GM12878 (cell line): ENCODE data around the gene SEPTIN10. TPM values are rescaled to one million over a fixed set of nuclear protein-coding genes. Genes with fewer than 3 reads are reported as not detected.
A peak's percentile ranks its signal among the peaks of the same experiment; 100 is the strongest.

ENCODE experiments used
- ASH2L ChIP-seq: fragments of 300-600, 200-600 bp; sonication (generic); IDR thresholded peaks from 2 replicates; pipeline ENCODE4 v1.6.1; 2017; ENCODE audit warnings: low read depth, mild to moderate bottlenecking, borderline replicate concordance
- CHD2 ChIP-seq: IDR thresholded peaks from 2 replicates; pipeline ENCODE4 v1.6.1; 2011; ENCODE audit warnings: low read depth, low read length, improper control_type of control experiment, borderline replicate concordance
- CREB1 ChIP-seq: IDR thresholded peaks from 2 replicates; pipeline ENCODE4 v1.6.1; 2012; ENCODE audit warnings: low read depth, mild to moderate bottlenecking, inconsistent platforms
- EGR1 ChIP-seq, 2 experiments: IDR thresholded peaks; 1 replicate in 1 of 2; 2 replicates in 1 of 2; pipeline ENCODE4 v1.6.1; 2011 to 2012; ENCODE audit warnings: low read depth in 2 of 2, low read length in 2 of 2, borderline replicate concordance in 1 of 2, mild to moderate bottlenecking in 1 of 2, moderate library complexity in 1 of 2
- EP300 ChIP-seq, 2 experiments: fragments of 150-350 bp in 1 of 2; IDR thresholded peaks; 2 replicates each; pipeline ENCODE4 v1.6.1; 2011 to 2012; ENCODE audit warnings: low read depth in 2 of 2, low read length in 2 of 2, borderline replicate concordance in 1 of 2, improper control_type of control experiment in 1 of 2, inconsistent platforms in 1 of 2; ENCODE audit not compliant: control insufficient read depth in 1 of 2
- IKZF1 ChIP-seq: fragments of 450-650 bp; conservative IDR thresholded peaks from 2 replicates; pipeline ENCODE4 v1.6.1; 2017; ENCODE audit warnings: antibody characterized with exemption, mild to moderate bottlenecking
- IRF4 ChIP-seq: IDR thresholded peaks from 2 replicates; pipeline ENCODE4 v1.6.1; 2011; ENCODE audit warnings: low read depth, low read length
- NBN ChIP-seq: fragments of 450-650 bp; IDR thresholded peaks from 2 replicates; pipeline ENCODE4 v1.6.1; 2016
- NRF1 ChIP-seq: conservative IDR thresholded peaks from 2 replicates; pipeline ENCODE4 v1.6.1; 2011; ENCODE audit warnings: mild to moderate bottlenecking, low read depth, low read length, improper control_type of control experiment
- POU2F2 ChIP-seq: IDR thresholded peaks from 3 replicates; pipeline ENCODE4 v1.6.1; 2011; ENCODE audit warnings: low read depth, mild to moderate bottlenecking, low read length, borderline replicate concordance
- RELA ChIP-seq: fragments of 450-650 bp; IDR thresholded peaks from 2 replicates; pipeline ENCODE4 v1.8.0; 2014; ENCODE audit warnings: borderline replicate concordance; ENCODE audit not compliant: partially characterized antibody
- SMAD5 ChIP-seq: IDR thresholded peaks from 2 replicates; pipeline ENCODE4 v1.6.1; 2016; ENCODE audit warnings: antibody characterized with exemption, low read depth
- SREBF1 ChIP-seq: IDR thresholded peaks from 2 replicates; pipeline ENCODE4 v1.6.1; 2012; ENCODE audit warnings: mild to moderate bottlenecking, low read length
- SREBF2 ChIP-seq: IDR thresholded peaks from 2 replicates; pipeline ENCODE4 v1.6.1; 2012; ENCODE audit warnings: mild to moderate bottlenecking, low read length
- SUZ12 ChIP-seq: fragments of 200-600 bp; sonication (generic); IDR thresholded peaks from one replicate; pipeline ENCODE4 v1.6.1; 2018; ENCODE audit warnings: antibody characterized with exemption, mild to moderate bottlenecking; ENCODE audit not compliant: unreplicated experiment
- YBX1 ChIP-seq: fragments of 450-650 bp; IDR thresholded peaks from 2 replicates; pipeline ENCODE4 v1.6.1; 2016; ENCODE audit warnings: antibody characterized with exemption
- ZNF384 ChIP-seq: IDR thresholded peaks from 2 replicates; pipeline ENCODE4 v1.6.1; 2012; ENCODE audit warnings: low read depth, mild to moderate bottlenecking, low read length, improper control_type of control experiment, borderline replicate concordance
- polyA plus RNA-seq, 11 experiments: library from polyadenylated mRNA; depleted of rRNA in 4 of 11; unstranded in 6 of 11; stranded (reverse) in 5 of 11; fragments of >200 nt; fragmentation: Nextera tagmentation in 4 of 11; fragmentation: Illumina TruSeq in 1 of 11; extraction: Ambion mirVana in 4 of 11; extraction: Trizol in 1 of 11; gene quantifications; 1 replicate in 1 of 11; 2 replicates in 10 of 11; pipeline versions ENCODE4 v1.2.1 to v1.2.3, GENCODE V29; 2011 to 2016; ENCODE audit warnings: inconsistent platforms in 2 of 11, missing spikeins in 2 of 11, low read depth in 1 of 11
- total RNA-seq, 4 experiments: library from RNA; depleted of rRNA in 3 of 4; stranded (reverse); fragments of >200 nt in 3 of 4; fragmentation: Illumina TruSeq in 1 of 4; extraction: Trizol in 1 of 4; gene quantifications; 2 replicates each; pipeline versions ENCODE4 v1.2.1 to v1.2.3, GENCODE V29; 2013 to 2021
- TF ChIP-seq, protein P1 (sequence below): fragments of 450-650 bp; IDR thresholded peaks from 2 replicates; pipeline ENCODE4 v1.6.1; 2016; ENCODE audit warnings: mild to moderate bottlenecking
- TF ChIP-seq, protein P2 (sequence below): fragments of 450-650 bp; IDR thresholded peaks from 2 replicates; pipeline ENCODE4 v1.6.1; 2017; ENCODE audit warnings: mild to moderate bottlenecking
- TF ChIP-seq, protein P3 (sequence below): fragments of 150-350 bp; IDR thresholded peaks from 2 replicates; pipeline ENCODE4 v1.6.1; 2016; ENCODE audit warnings: low read depth, low read length

The SEPTIN10 gene
- total and polyA plus RNA-seq, 10 of the 15 experiments (the other 5 are each of a cell fraction or from before 2014, with no cell fraction given): 20.2 to 132 (median 62.7) TPM

GRCh38 chr2:109582928-109583895 lies 30.6 kb downstream of the SEPTIN10 start (continued):
- TF ChIP-seq CREB1 (peak; percentile 27; the same call in 1 of the 2 replicates), SREBF1 (no peak), NBN (peak; percentile 70; the same call in 1 of the 2 replicates), NRF1 (no peak), ASH2L (no peak), SREBF2 (no peak), SUZ12 (no peak), ZNF384 (no peak), IRF4 (peak; percentile 70; the same call in 1 of the 2 replicates), RELA (no peak), SMAD5 (no peak), IKZF1 (peak; percentile 53), CHD2 (no peak), POU2F2 (peak; percentile 87), YBX1 (no peak), EP300 (IDR thresholded peaks at IDR 0.05; ENCODE audit: borderline replicate concordance in 1 of 2, control insufficient read depth in 1 of 2, low read depth in 2 of 2, low read length in 2 of 2) (peak in 1 of 2 experiments; percentile 46; a peak in 1 of 4 replicates), EGR1 (IDR thresholded peaks at IDR 0.05; ENCODE audit: borderline replicate concordance in 1 of 2, low read depth in 2 of 2, low read length in 2 of 2) (no peak)
- TF ChIP-seq, protein P1, sequence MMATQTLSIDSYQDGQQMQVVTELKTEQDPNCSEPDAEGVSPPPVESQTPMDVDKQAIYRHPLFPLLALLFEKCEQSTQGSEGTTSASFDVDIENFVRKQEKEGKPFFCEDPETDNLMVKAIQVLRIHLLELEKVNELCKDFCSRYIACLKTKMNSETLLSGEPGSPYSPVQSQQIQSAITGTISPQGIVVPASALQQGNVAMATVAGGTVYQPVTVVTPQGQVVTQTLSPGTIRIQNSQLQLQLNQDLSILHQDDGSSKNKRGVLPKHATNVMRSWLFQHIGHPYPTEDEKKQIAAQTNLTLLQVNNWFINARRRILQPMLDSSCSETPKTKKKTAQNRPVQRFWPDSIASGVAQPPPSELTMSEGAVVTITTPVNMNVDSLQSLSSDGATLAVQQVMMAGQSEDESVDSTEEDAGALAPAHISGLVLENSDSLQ: peak; percentile 53; the same call in 1 of the 2 replicates
- TF ChIP-seq, protein P2, sequence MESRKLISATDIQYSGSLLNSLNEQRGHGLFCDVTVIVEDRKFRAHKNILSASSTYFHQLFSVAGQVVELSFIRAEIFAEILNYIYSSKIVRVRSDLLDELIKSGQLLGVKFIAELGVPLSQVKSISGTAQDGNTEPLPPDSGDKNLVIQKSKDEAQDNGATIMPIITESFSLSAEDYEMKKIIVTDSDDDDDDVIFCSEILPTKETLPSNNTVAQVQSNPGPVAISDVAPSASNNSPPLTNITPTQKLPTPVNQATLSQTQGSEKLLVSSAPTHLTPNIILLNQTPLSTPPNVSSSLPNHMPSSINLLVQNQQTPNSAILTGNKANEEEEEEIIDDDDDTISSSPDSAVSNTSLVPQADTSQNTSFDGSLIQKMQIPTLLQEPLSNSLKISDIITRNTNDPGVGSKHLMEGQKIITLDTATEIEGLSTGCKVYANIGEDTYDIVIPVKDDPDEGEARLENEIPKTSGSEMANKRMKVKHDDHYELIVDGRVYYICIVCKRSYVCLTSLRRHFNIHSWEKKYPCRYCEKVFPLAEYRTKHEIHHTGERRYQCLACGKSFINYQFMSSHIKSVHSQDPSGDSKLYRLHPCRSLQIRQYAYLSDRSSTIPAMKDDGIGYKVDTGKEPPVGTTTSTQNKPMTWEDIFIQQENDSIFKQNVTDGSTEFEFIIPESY: peak; percentile 7; the same call in 1 of the 2 replicates
- TF ChIP-seq, protein P3, sequence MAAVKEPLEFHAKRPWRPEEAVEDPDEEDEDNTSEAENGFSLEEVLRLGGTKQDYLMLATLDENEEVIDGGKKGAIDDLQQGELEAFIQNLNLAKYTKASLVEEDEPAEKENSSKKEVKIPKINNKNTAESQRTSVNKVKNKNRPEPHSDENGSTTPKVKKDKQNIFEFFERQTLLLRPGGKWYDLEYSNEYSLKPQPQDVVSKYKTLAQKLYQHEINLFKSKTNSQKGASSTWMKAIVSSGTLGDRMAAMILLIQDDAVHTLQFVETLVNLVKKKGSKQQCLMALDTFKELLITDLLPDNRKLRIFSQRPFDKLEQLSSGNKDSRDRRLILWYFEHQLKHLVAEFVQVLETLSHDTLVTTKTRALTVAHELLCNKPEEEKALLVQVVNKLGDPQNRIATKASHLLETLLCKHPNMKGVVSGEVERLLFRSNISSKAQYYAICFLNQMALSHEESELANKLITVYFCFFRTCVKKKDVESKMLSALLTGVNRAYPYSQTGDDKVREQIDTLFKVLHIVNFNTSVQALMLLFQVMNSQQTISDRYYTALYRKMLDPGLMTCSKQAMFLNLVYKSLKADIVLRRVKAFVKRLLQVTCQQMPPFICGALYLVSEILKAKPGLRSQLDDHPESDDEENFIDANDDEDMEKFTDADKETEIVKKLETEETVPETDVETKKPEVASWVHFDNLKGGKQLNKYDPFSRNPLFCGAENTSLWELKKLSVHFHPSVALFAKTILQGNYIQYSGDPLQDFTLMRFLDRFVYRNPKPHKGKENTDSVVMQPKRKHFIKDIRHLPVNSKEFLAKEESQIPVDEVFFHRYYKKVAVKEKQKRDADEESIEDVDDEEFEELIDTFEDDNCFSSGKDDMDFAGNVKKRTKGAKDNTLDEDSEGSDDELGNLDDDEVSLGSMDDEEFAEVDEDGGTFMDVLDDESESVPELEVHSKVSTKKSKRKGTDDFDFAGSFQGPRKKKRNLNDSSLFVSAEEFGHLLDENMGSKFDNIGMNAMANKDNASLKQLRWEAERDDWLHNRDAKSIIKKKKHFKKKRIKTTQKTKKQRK: no peak
